Liver (tissue), 3 donors: ENCODE measurements around the gene TMEM132E.

Source experiments
- EGR1 ChIP-seq, 2 donors: IDR thresholded peaks; 2 replicates each; pipeline ENCODE4 v1.6.1; 2016 to 2018; ENCODE audit warnings: antibody characterized with exemption in 2 of 2, low read depth in 2 of 2
- FOXA1 ChIP-seq: IDR thresholded peaks from 2 replicates; pipeline ENCODE4 v1.6.1; 2016; ENCODE audit warnings: antibody characterized with exemption
- FOXA2 ChIP-seq: IDR thresholded peaks from 2 replicates; pipeline ENCODE4 v1.6.1; 2016; ENCODE audit warnings: antibody characterized with exemption
- GABPA ChIP-seq, 2 donors: IDR thresholded peaks in 1 of 2; conservative IDR thresholded peaks in 1 of 2; 2 replicates each; pipeline ENCODE4 v1.6.1; 2016; ENCODE audit warnings: antibody characterized with exemption in 2 of 2, mild to moderate bottlenecking in 1 of 2, moderate library complexity in 1 of 2
- HNF4G ChIP-seq: IDR thresholded peaks from 2 replicates; pipeline ENCODE4 v1.6.1; 2016; ENCODE audit warnings: antibody characterized with exemption
- JUND ChIP-seq, 2 donors: IDR thresholded peaks; 2 replicates each; pipeline ENCODE4 v1.6.1; 2016; ENCODE audit warnings: antibody characterized with exemption in 2 of 2
- RXRA ChIP-seq, 2 donors: IDR thresholded peaks; 2 replicates each; pipeline ENCODE4 v1.6.1; 2017 to 2018; ENCODE audit warnings: antibody characterized with exemption in 2 of 2, mild to moderate bottlenecking in 1 of 2
- TAF1 ChIP-seq: conservative IDR thresholded peaks from 2 replicates; pipeline ENCODE4 v1.6.1; 2016; ENCODE audit warnings: antibody characterized with exemption, mild to moderate bottlenecking
- YY1 ChIP-seq: IDR thresholded peaks from 2 replicates; pipeline ENCODE4 v1.6.1; 2016; ENCODE audit warnings: antibody characterized with exemption, mild to moderate bottlenecking
- TF ChIP-seq, protein P1 (sequence below): fragments of 150-350 bp; IDR thresholded peaks from 2 replicates; pipeline ENCODE4 v1.5.1; 2017; ENCODE audit warnings: improper control_type of control experiment, low read depth, low read length; ENCODE audit not compliant: missing input control
- TF ChIP-seq, protein P2 (sequence below): IDR thresholded peaks from 2 replicates; pipeline ENCODE4 v1.6.1; 2016; ENCODE audit warnings: antibody characterized with exemption
- TF ChIP-seq, protein P3 (sequence below): IDR thresholded peaks from 2 replicates; pipeline ENCODE4 v1.6.1; 2016; ENCODE audit warnings: antibody characterized with exemption, mild to moderate bottlenecking
- TF ChIP-seq, protein P4 (sequence below): IDR thresholded peaks from 2 replicates; pipeline ENCODE4 v1.6.1; 2016; ENCODE audit warnings: antibody characterized with exemption
- donor health status: healthy.
- donor health status: healthy.

DNA sequence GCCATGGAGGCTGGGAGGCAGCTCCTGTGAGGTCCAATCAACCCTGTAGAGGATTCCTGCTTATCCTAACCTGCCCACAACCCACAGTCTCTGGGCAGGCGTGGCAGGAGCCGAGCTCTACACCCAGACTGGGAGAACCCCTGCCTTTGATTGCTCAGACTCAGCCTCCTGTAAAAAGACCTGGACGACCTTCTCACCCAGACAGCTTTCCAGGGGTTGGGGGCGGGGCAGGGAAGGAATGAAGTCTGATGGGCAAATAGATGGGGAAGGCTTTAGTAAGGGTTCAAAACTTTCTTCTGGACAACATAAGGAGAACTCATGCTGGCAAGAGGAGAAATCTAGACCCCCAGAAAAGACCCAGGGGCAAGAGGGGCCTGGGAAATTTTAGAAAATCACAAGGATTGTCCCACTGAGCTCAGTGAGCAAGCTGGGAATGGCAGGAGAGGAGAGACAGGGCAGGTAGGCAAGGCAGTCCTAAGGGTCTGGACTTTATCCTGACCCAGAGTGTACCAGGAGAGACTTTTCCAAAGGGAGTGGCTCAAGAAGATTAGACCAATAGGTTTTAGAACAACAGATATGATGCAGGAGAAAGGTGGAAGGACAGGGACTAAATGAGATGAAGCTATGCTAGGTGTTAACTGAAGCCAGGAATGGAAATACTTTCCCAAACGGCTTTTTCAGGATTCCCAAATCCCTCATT lies 70.8 kb downstream of the TMEM132E start:
- TF ChIP-seq, protein P1, sequence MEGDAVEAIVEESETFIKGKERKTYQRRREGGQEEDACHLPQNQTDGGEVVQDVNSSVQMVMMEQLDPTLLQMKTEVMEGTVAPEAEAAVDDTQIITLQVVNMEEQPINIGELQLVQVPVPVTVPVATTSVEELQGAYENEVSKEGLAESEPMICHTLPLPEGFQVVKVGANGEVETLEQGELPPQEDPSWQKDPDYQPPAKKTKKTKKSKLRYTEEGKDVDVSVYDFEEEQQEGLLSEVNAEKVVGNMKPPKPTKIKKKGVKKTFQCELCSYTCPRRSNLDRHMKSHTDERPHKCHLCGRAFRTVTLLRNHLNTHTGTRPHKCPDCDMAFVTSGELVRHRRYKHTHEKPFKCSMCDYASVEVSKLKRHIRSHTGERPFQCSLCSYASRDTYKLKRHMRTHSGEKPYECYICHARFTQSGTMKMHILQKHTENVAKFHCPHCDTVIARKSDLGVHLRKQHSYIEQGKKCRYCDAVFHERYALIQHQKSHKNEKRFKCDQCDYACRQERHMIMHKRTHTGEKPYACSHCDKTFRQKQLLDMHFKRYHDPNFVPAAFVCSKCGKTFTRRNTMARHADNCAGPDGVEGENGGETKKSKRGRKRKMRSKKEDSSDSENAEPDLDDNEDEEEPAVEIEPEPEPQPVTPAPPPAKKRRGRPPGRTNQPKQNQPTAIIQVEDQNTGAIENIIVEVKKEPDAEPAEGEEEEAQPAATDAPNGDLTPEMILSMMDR = no peak
- TF ChIP-seq RXRA (IDR thresholded peaks at IDR 0.05) (no peak), HNF4G (no peak), TAF1 (no peak), FOXA2 (no peak), JUND (IDR thresholded peaks at IDR 0.05) (no peak), YY1 (no peak), GABPA (IDR thresholded peaks at IDR 0.05 in 1 of 2, conservative IDR thresholded peaks at IDR 0.05 in 1 of 2) (no peak), EGR1 (IDR thresholded peaks at IDR 0.05; ENCODE audit: low read depth in 2 of 2) (no peak), FOXA1 (no peak)
- TF ChIP-seq, protein P2, sequence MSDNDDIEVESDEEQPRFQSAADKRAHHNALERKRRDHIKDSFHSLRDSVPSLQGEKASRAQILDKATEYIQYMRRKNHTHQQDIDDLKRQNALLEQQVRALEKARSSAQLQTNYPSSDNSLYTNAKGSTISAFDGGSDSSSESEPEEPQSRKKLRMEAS = no peak
- TF ChIP-seq, protein P3, sequence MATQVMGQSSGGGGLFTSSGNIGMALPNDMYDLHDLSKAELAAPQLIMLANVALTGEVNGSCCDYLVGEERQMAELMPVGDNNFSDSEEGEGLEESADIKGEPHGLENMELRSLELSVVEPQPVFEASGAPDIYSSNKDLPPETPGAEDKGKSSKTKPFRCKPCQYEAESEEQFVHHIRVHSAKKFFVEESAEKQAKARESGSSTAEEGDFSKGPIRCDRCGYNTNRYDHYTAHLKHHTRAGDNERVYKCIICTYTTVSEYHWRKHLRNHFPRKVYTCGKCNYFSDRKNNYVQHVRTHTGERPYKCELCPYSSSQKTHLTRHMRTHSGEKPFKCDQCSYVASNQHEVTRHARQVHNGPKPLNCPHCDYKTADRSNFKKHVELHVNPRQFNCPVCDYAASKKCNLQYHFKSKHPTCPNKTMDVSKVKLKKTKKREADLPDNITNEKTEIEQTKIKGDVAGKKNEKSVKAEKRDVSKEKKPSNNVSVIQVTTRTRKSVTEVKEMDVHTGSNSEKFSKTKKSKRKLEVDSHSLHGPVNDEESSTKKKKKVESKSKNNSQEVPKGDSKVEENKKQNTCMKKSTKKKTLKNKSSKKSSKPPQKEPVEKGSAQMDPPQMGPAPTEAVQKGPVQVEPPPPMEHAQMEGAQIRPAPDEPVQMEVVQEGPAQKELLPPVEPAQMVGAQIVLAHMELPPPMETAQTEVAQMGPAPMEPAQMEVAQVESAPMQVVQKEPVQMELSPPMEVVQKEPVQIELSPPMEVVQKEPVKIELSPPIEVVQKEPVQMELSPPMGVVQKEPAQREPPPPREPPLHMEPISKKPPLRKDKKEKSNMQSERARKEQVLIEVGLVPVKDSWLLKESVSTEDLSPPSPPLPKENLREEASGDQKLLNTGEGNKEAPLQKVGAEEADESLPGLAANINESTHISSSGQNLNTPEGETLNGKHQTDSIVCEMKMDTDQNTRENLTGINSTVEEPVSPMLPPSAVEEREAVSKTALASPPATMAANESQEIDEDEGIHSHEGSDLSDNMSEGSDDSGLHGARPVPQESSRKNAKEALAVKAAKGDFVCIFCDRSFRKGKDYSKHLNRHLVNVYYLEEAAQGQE = no peak
- TF ChIP-seq, protein P4, sequence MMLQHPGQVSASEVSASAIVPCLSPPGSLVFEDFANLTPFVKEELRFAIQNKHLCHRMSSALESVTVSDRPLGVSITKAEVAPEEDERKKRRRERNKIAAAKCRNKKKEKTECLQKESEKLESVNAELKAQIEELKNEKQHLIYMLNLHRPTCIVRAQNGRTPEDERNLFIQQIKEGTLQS = no peak
